Mesenteric fat pad (tissue), 1 donor: ENCODE results near the gene ANKRD37. TPM values are rescaled to one million over a fixed set of nuclear protein-coding genes. Genes with fewer than 3 reads are reported as not detected.
"Not testable (repeated sequence)": the region's sequence is repeated elsewhere in the genome, so short reads cannot be mapped to it uniquely, and the experiment has no call there.

Experiments
- DNase-seq: peaks from one replicate; pipeline ENCODE4 v3.0.0-alpha.2; 2020; ENCODE audit warnings: low spot score
- long read RNA-seq: library from polyadenylated mRNA; unstranded; transcript quantifications from one replicate; pipeline ENCODE4 v2.0.0, GENCODE V29; 2020
- total RNA-seq: library from RNA; stranded (reverse); fragmentation: NEBNext Ultra II Directional; extraction: Animal tissue kit (Norgen Biotek cat#: 25700); gene quantifications from one replicate; pipeline ENCODE4 v1.2.1, GENCODE V29; 2021
- donor health status: DM: yes; HTN: yes; CAD: no.

The ANKRD37 gene
- 10.9 TPM for total RNA-seq
- long read RNA-seq, transcript ANKRD37-201 (5 exons, 1,141 nt), result major isoform, 23 of 48 reads
- long read RNA-seq, partial matches to known transcripts, result 2 of 48 reads
- long read RNA-seq, other reads (novel, unspliced or antisense), result 18 of 48 reads

GRCh38 chr4:185396724-185397385 lies at the start of gene ANKRD37:
ANKRD37 (plus strand) TSS chr4:185396841; CDS start chr4:185396924, 83 bp downstream.
- no peak for DNase-seq

GRCh38 chr4:185346975-185347601 lies 49.6 kb upstream of the ANKRD37 start:
- no peak for DNase-seq

GRCh38 chr4:185351691-185352090 lies 45.0 kb upstream of the ANKRD37 start:
- DNase-seq, result no peak

GRCh38 chr4:185352202-185352601 lies 44.4 kb upstream of the ANKRD37 start:
- DNase-seq, result no peak

- DNase-seq, result no peak
Observed at GRCh38 chr4:185352741-185353140, 43.9 kb upstream of the ANKRD37 start.

- no peak for DNase-seq
Observed at GRCh38 chr4:185357211-185357610, 39.4 kb upstream of the ANKRD37 start.

GRCh38 chr4:185357733-185358440 lies 38.8 kb upstream of the ANKRD37 start:
- DNase-seq, result no peak

GRCh38 chr4:185358514-185358913 lies 38.1 kb upstream of the ANKRD37 start:
- no peak for DNase-seq

- DNase-seq, result no peak
Observed at GRCh38 chr4:185358959-185359358, 37.7 kb upstream of the ANKRD37 start.

GRCh38 chr4:185359767-185360446 lies 36.7 kb upstream of the ANKRD37 start:
- DNase-seq, result no peak

- no peak for DNase-seq
Observed at GRCh38 chr4:185361872-185362271, 34.8 kb upstream of the ANKRD37 start.

- not testable (repeated sequence) for DNase-seq
Observed at GRCh38 chr4:185362570-185362969, 34.1 kb upstream of the ANKRD37 start.

- no peak for DNase-seq
Observed at GRCh38 chr4:185363251-185363650, 33.4 kb upstream of the ANKRD37 start.

GRCh38 chr4:185364886-185365285 lies 31.8 kb upstream of the ANKRD37 start:
- DNase-seq, result no peak

- no peak for DNase-seq
Observed at GRCh38 chr4:185369731-185370130, 26.9 kb upstream of the ANKRD37 start.

GRCh38 chr4:185370268-185370949 lies 26.2 kb upstream of the ANKRD37 start:
- DNase-seq, result no peak

- DNase-seq, result no peak
Observed at GRCh38 chr4:185371702-185372101, 24.9 kb upstream of the ANKRD37 start.

- DNase-seq, result no peak
Observed at GRCh38 chr4:185374027-185374426, 22.6 kb upstream of the ANKRD37 start.

GRCh38 chr4:185374573-185374972 lies 22.1 kb upstream of the ANKRD37 start:
- no peak for DNase-seq

- no peak for DNase-seq
Observed at GRCh38 chr4:185378264-185378663, 18.4 kb upstream of the ANKRD37 start.
